ENCODE results near the gene AOPEP.
A peak's percentile ranks its signal among the peaks of the same experiment; 100 is the strongest.
"Not testable (repeated sequence)": the region's sequence is repeated elsewhere in the genome, so short reads cannot be mapped to it uniquely, and the experiment has no call there.

AOPEP gene

GRCh38 chr9:94941211-94941875 is 214.8 kb downstream of the AOPEP start:
- DNase-seq = no peak

GRCh38 chr9:94944626-94945025 is 218.1 kb downstream of the AOPEP start:
- DNase-seq = no peak

GRCh38 chr9:94945197-94946144 is 219.0 kb downstream of the AOPEP start:
- DNase-seq = no peak

- DNase-seq = no peak
These were observed 219.8 kb downstream of the AOPEP start for GRCh38 chr9:94946256-94946655.

- no peak for DNase-seq
These were observed 222.2 kb downstream of the AOPEP start for GRCh38 chr9:94948567-94949235.

GRCh38 chr9:94949370-94949769 is 222.9 kb downstream of the AOPEP start:
- DNase-seq = no peak

- no peak for DNase-seq
These were observed 223.6 kb downstream of the AOPEP start for GRCh38 chr9:94950040-94950578.

- no peak for DNase-seq
These were observed 224.3 kb downstream of the AOPEP start for GRCh38 chr9:94950579-94951323.

- no peak for DNase-seq
These were observed 225.0 kb downstream of the AOPEP start for GRCh38 chr9:94951324-94952135.

- DNase-seq = peak; percentile 25
These were observed 226.3 kb downstream of the AOPEP start for GRCh38 chr9:94952565-94953373.

- no peak for DNase-seq
These were observed 230.2 kb downstream of the AOPEP start for GRCh38 chr9:94956731-94957130.

GRCh38 chr9:94960964-94961363 is 234.5 kb downstream of the AOPEP start:
- no peak for DNase-seq

GRCh38 chr9:94961870-94962269 is 235.4 kb downstream of the AOPEP start:
- no peak for DNase-seq

GRCh38 chr9:94965631-94966030 is 239.1 kb downstream of the AOPEP start:
- not testable (repeated sequence) for DNase-seq

- not testable (repeated sequence) for DNase-seq
These were observed 239.5 kb downstream of the AOPEP start for GRCh38 chr9:94966046-94966445.

- no peak for DNase-seq
These were observed 241.0 kb downstream of the AOPEP start for GRCh38 chr9:94967482-94967881.

GRCh38 chr9:94971378-94972131 is 245.1 kb downstream of the AOPEP start:
- DNase-seq = no peak

- no peak for DNase-seq
These were observed 247.0 kb downstream of the AOPEP start for GRCh38 chr9:94973451-94973941.

GRCh38 chr9:94974154-94974879 is 247.8 kb downstream of the AOPEP start:
- DNase-seq = no peak

All from CD4-positive, alpha-beta T cell treated with Interleukin-12 subunit alpha and Interleukin-12 subunit beta, for 1 hour (primary cell).